HUDEP-2 (cell line): ENCODE measurements around the gene SPACDR.
A peak's percentile ranks its signal among the peaks of the same experiment; 100 is the strongest.
"Not testable (repeated sequence)": the region's sequence is repeated elsewhere in the genome, so short reads cannot be mapped to it uniquely, and the experiment has no call there.

ENCODE experiments used
- DNase-seq, 76 experiments: peaks; one replicate each; lab custom pipeline; 2025; ENCODE audit not compliant: unreplicated experiment in 76 of 76; lab: John Stamatoyannopoulos, UW

Gene SPACDR

GRCh38 chr7:100464210-100464660 lies at the start of gene SPACDR:
Gene SPACDR (minus strand): TSS chr7:100464260. CDS start chr7:100464025, 235 bp downstream.
- DNase-seq: no peak

- DNase-seq: peak in 4 of 76 experiments; percentile 4 to 36 (median 12)
Observed at GRCh38 chr7:100513212-100513810, 49.3 kb upstream of the SPACDR start.

- DNase-seq: peak in 72 of 76 experiments; percentile 22 to 93 (median 64)
Observed at GRCh38 chr7:100510437-100511239, 46.6 kb upstream of the SPACDR start.

- DNase-seq: no peak
Observed at GRCh38 chr7:100509231-100509630, 45.2 kb upstream of the SPACDR start.

- DNase-seq: peak in 19 of 76 experiments; percentile 3 to 57 (median 19)
Observed at GRCh38 chr7:100506356-100506923, 42.4 kb upstream of the SPACDR start.

- no peak for DNase-seq
Observed at GRCh38 chr7:100504887-100505611, 41.0 kb upstream of the SPACDR start.

GRCh38 chr7:100504031-100504430 lies 40.0 kb upstream of the SPACDR start:
- not testable (repeated sequence) for DNase-seq

GRCh38 chr7:100500743-100501142 lies 36.7 kb upstream of the SPACDR start:
- not testable (repeated sequence) for DNase-seq

GRCh38 chr7:100496509-100496908 lies 32.4 kb upstream of the SPACDR start:
- DNase-seq: no peak

- peak in 23 of 76 experiments; percentile 10 to 50 (median 24) for DNase-seq
Observed at GRCh38 chr7:100493476-100494264, 29.6 kb upstream of the SPACDR start.

GRCh38 chr7:100492738-100493475 lies 28.8 kb upstream of the SPACDR start:
- no peak for DNase-seq

- DNase-seq: no peak
Observed at GRCh38 chr7:100491192-100491578, 27.1 kb upstream of the SPACDR start.

- no peak for DNase-seq
Observed at GRCh38 chr7:100490483-100491191, 26.6 kb upstream of the SPACDR start.

- DNase-seq: peak in 68 of 76 experiments; percentile 9 to 82 (median 54)
Observed at GRCh38 chr7:100489824-100490223, 25.8 kb upstream of the SPACDR start.

GRCh38 chr7:100489121-100489520 lies 25.1 kb upstream of the SPACDR start:
- no peak for DNase-seq

- no peak for DNase-seq
Observed at GRCh38 chr7:100488333-100489095, 24.5 kb upstream of the SPACDR start.

- DNase-seq: no peak
Observed at GRCh38 chr7:100486753-100487446, 22.8 kb upstream of the SPACDR start.
